Kidney epithelial cell (primary cell): ENCODE measurements around the gene EMP1. TPM values are rescaled to one million over a fixed set of nuclear protein-coding genes. Genes with fewer than 3 reads are reported as not detected.

Experiments used
- DNase-seq: peaks from one replicate; pipeline ENCODE4 v3.0.0-alpha.2; 2010; ENCODE audit warnings: low read depth
- H3K27me3 ChIP-seq: 2 replicates; pipeline ENCODE4 v1.6.0; 2011; ENCODE audit warnings: low read length; ENCODE audit not compliant: control insufficient read depth, insufficient read depth
- H3K36me3 ChIP-seq: 2 replicates; pipeline ENCODE4 v1.5.1; 2011; ENCODE audit warnings: low read length; ENCODE audit not compliant: control insufficient read depth, insufficient read depth
- H3K4me3 ChIP-seq: 2 replicates; pipeline ENCODE4 v1.5.1; 2011; ENCODE audit warnings: low read depth, mild to moderate bottlenecking, control low read depth, low read length
- total RNA-seq: library from RNA; depleted of rRNA; stranded (reverse); fragments of >200 nt; gene quantifications from 2 replicates; pipeline ENCODE4 v1.2.3, GENCODE V29; 2015
- TF ChIP-seq, protein P1 (sequence below): IDR thresholded peaks from 2 replicates; pipeline ENCODE4 v1.5.1; 2011; ENCODE audit warnings: mild to moderate bottlenecking, moderate library complexity, low read length, control low read depth, inconsistent platforms; ENCODE audit not compliant: insufficient read depth, poor library complexity, severe bottlenecking

Gene EMP1
- total RNA-seq, 1 donor from 2014 or later, result 241 TPM

DNA sequence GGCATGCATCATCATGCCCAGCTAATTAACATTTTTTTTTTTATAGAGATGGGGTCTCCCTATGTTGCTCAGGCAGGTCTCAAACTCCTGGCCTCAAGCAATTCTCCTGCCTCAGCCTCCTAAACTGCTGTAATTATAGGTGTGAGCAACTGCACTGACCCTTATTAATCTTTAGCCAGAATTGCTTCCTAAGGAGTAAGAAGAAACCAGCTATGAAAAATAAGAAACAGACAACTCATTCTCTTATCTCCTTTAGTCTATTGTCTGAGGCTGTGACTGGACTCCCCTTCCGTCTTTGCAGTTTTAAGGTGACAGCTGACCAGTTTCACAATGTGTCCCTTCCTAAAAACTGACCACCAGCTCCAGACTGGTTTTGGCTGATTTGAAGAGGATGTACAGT is 52.4 kb downstream of the EMP1 start:
- Histone ChIP-seq H3K36me3 (no peaks in the 10 kb centered on the region), H3K4me3 (no peak overlapping the region), H3K27me3 (no peaks in the 10 kb centered on the region)
- DNase-seq, result no peak
- TF ChIP-seq, protein P1, sequence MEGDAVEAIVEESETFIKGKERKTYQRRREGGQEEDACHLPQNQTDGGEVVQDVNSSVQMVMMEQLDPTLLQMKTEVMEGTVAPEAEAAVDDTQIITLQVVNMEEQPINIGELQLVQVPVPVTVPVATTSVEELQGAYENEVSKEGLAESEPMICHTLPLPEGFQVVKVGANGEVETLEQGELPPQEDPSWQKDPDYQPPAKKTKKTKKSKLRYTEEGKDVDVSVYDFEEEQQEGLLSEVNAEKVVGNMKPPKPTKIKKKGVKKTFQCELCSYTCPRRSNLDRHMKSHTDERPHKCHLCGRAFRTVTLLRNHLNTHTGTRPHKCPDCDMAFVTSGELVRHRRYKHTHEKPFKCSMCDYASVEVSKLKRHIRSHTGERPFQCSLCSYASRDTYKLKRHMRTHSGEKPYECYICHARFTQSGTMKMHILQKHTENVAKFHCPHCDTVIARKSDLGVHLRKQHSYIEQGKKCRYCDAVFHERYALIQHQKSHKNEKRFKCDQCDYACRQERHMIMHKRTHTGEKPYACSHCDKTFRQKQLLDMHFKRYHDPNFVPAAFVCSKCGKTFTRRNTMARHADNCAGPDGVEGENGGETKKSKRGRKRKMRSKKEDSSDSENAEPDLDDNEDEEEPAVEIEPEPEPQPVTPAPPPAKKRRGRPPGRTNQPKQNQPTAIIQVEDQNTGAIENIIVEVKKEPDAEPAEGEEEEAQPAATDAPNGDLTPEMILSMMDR, result no peak

DNA sequence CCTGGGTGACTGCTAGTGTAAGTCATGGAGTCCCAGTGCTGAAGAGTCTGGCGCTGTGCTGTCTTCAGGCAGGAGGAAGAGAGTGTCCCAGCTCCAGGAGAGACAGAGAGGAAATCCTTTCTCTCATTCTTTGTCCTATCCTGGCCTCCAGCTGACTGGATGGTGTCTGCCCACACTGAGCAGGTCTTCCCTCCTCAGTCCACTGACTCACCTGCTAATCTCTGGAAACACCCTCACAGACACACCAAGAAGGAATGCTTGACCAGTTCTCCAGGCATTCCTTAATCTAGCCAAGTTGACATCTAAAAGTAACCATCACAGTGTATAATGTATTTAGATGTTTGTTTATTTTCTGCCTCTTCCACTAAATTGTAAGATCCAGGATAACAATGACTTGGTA is 53.9 kb downstream of the EMP1 start:
- TF ChIP-seq, protein P1, result no peak
- Histone ChIP-seq H3K27me3 (no peaks in the 10 kb centered on the region), H3K4me3 (no peak overlapping the region), H3K36me3 (no peaks in the 10 kb centered on the region)
- peak; percentile 48 for DNase-seq

DNA sequence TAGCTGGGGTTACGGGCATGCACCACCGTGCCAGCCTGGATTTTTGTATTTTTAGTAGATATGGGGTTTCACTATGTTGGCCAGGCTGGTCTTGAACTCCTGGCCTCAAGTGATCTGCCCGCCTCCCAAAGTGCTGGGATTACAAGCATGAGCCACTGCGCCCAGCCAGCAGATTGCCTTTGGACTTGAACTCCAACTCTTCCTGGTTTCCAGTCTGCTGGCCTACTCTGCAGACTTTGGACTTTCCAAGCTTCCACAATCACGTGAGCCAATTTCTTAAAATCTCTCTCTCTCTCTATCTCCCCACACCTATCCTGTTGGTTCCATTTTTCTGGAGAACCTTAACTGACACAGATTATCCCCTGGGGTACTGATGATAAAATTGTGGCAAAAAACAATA is 55.0 kb downstream of the EMP1 start:
- no peak overlapping the region for H3K4me3 ChIP-seq
- DNase-seq, result no peak
- no peaks in the 10 kb centered on the region for H3K36me3 ChIP-seq
- TF ChIP-seq, protein P1, result no peak
- H3K27me3 ChIP-seq, result no peaks in the 10 kb centered on the region

DNA sequence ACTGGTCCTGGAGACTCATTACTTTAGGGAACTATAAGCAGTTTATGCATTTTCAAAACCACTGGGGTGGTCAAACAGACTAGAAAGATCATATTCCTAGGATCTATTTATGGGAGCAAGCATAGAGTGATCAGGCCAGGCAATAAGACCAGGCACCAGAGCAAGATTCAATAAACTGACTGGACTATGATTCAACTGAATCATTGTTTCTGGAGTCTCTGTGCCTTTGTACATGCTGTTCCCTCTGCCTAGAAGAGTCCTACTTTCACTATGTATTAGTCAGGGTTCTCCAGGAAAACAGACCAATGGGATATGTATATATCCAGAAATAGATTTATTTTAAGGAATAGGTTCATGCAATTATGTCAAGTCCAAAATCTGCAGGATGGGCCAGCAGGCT is 55.5 kb downstream of the EMP1 start:
- H3K36me3 ChIP-seq, result no peaks in the 10 kb centered on the region
- H3K27me3 ChIP-seq, result no peaks in the 10 kb centered on the region
- H3K4me3 ChIP-seq, result no peak overlapping the region
- DNase-seq, result no peak
- TF ChIP-seq, protein P1, result no peak

DNA sequence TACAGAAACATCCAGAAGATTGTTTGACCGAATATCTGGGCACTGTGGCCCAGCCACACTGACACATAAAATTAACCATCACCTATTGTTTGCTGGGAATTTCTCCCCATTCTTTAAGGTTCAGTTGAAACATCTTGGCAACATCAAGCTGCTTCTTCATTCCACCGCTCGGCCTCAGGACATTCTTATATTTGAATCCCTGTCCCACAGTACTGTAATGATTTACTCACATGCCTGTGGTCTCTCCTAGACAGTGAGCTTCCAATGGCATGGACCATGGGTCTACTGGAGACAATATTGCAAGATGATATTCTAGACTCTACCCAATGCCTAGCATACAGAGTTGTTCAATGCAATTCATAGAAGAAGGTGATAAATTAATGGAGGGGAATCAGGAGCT is 56.1 kb downstream of the EMP1 start:
- Histone ChIP-seq H3K4me3 (no peak overlapping the region), H3K27me3 (no peaks in the 10 kb centered on the region), H3K36me3 (no peaks in the 10 kb centered on the region)
- no peak for DNase-seq
- TF ChIP-seq, protein P1, result no peak

DNA sequence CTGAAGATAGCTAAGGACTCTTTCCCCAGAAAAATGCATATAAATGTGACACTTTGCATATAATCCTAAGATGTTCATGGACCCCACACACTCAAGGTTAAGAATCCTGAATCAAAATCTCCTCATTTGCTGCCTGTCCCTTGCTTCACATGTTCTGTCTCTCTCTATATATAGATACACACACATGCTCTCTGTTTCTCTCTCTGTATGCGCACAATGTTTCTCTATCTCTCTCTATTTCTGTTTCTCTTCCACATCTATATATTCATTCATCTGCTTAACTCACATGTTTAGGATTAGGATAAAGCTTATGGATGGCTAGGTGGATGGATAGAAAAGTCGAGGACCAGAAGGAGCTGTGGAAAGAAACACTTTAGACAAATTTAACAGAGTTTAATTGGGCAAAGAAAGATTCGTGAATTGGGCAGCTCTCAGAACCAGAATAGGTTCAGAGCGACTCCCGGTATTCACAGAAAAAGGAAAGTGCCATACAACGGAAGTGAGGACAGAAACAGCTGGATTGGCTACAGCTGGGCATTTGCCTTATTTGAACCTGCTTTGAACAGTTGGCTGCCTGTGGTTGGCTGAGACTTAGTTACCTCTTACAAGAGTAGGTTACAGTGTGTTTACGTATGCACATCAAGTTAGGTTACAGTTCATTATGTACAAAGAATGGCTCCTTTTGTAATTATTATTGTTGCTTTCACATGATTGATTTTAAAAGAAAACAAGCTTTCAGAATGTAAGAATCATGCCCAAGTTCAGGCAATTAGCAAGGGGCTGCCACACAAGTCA is 57.6 kb downstream of the EMP1 start:
- Histone ChIP-seq H3K27me3 (no peaks in the 10 kb centered on the region), H3K36me3 (no peaks in the 10 kb centered on the region), H3K4me3 (no peak overlapping the region)
- DNase-seq, result no peak
- TF ChIP-seq, protein P1, result no peak
